ENCODE results near the gene FOXL3. TPM values are rescaled to one million over a fixed set of nuclear protein-coding genes. Genes with fewer than 3 reads are reported as not detected.

Gene FOXL3
- total RNA-seq, 1 experiment from 2014 or later = not detected

- Histone ChIP-seq H2BK120ac (ENCODE audit: low read depth, low read length, poor library complexity, severe bottlenecking) (no peak overlapping the region), H3K9me3 (ENCODE audit: control insufficient read depth, low read depth, low read length) (no peaks in the 10 kb centered on the region), H2AFZ (ENCODE audit: low read length) (no peak overlapping the region), H3K18ac (ENCODE audit: insufficient read length, low read depth, low read length) (no peak overlapping the region), H3T11ph (ENCODE audit: low read length) (no peak overlapping the region), H3K79me1 (ENCODE audit: insufficient read depth, low read depth, low read length, poor library complexity, severe bottlenecking) (no peaks in the 10 kb centered on the region), H3K56ac (ENCODE audit: insufficient read length, low read depth, low read length) (no peak overlapping the region), H4K91ac (ENCODE audit: insufficient read length, low read depth, low read length) (no peak overlapping the region), H4K8ac (replicated peaks; ENCODE audit: insufficient read length, low read depth, low read length) (no peak overlapping the region), H3K27ac (ENCODE audit: insufficient read length, low read depth, low read length) (no peak overlapping the region), H3K9ac (ENCODE audit: extremely low read depth, insufficient read length, low read length) (no peak overlapping the region), H2BK15ac (ENCODE audit: low read depth, low read length) (no peak overlapping the region), H4K20me1 (ENCODE audit: control insufficient read depth, insufficient read depth, insufficient read length) (no peaks in the 10 kb centered on the region), H3K4ac (ENCODE audit: low read depth, low read length) (no peak overlapping the region), H2BK5ac (ENCODE audit: insufficient read length, low read length) (no peak overlapping the region), H2AK5ac (ENCODE audit: insufficient read length, low read length) (no peak overlapping the region), H4K5ac (ENCODE audit: insufficient read length, low read depth, low read length) (no peak overlapping the region), H3K4me2 (ENCODE audit: insufficient read depth, insufficient read length, low read length) (no peak overlapping the region), H3K14ac (ENCODE audit: insufficient read depth, low read length) (no peak overlapping the region), H3K27me3 (ENCODE audit: insufficient read depth, low read length) (no peaks in the 10 kb centered on the region), H3K79me2 (ENCODE audit: insufficient read depth, low read length) (no peaks in the 10 kb centered on the region), H2BK20ac (ENCODE audit: low read depth, low read length, poor library complexity, severe bottlenecking) (no peak overlapping the region), H3K23ac (ENCODE audit: insufficient read length, low read depth, low read length) (no peak overlapping the region), H3K23me2 (ENCODE audit: insufficient read length, low read depth, low read length, poor library complexity, severe bottlenecking) (no peaks in the 10 kb centered on the region), H3K4me1 (ENCODE audit: insufficient read depth, low read length) (no peaks in the 10 kb centered on the region), H2BK12ac (ENCODE audit: insufficient read length, low read depth, low read length) (no peak overlapping the region)
- Mint-ChIP-seq H3K27ac (no peak overlapping the region), H3K4me3 (no peak overlapping the region), H3K27me3 (ENCODE audit: low read depth) (peaks cover 4% of the 10 kb centered on the region), H3K36me3 (ENCODE audit: insufficient read depth in 1 of 3, low read depth in 3 of 3) (no peaks in the 10 kb centered on the region; a peak in 1 of 7 replicates), H3K4me1 (peaks cover 0 to 5% of the 10 kb centered on the region in 2 experiments; a peak in 1 of 4 replicates), H3K9me3 (peaks cover 4 to 6% of the 10 kb centered on the region in 2 experiments)
- no CpG with 5 or more reads among the region's 13 CpGs for WGBS (ENCODE audit: extremely low coverage, insufficient read length, low lambda C conversion rate)
- no peak for DNase-seq
- no peak for TF ChIP-seq CTCF (conservative IDR thresholded peaks at IDR 0.05)
These were observed 10.7 kb downstream of the FOXL3 start for GRCh38 chr7:300546-301290.
